Measurements from ENCODE around the gene PTPRG.

PTPRG gene

GRCh38 chr3:61618231-61618630, 56.9 kb downstream of the PTPRG start:
- no peak for DNase-seq (ENCODE audit: low read depth in 2 of 2)

- DNase-seq (ENCODE audit: low read depth in 2 of 2) = no peak
These were observed 57.5 kb downstream of the PTPRG start for GRCh38 chr3:61618871-61619270.

- no peak for DNase-seq (ENCODE audit: low read depth in 2 of 2)
These were observed 58.7 kb downstream of the PTPRG start for GRCh38 chr3:61620073-61620472.

- DNase-seq (ENCODE audit: low read depth in 2 of 2) = no peak
These were observed 62.9 kb downstream of the PTPRG start for GRCh38 chr3:61624300-61624699.

GRCh38 chr3:61625429-61625828, 64.1 kb downstream of the PTPRG start:
- no peak for DNase-seq (ENCODE audit: low read depth in 2 of 2)

- no peak for DNase-seq (ENCODE audit: low read depth in 2 of 2)
These were observed 65.1 kb downstream of the PTPRG start for GRCh38 chr3:61626484-61626883.

GRCh38 chr3:61627768-61628185, 66.4 kb downstream of the PTPRG start:
- no peak for DNase-seq (ENCODE audit: low read depth in 2 of 2)

GRCh38 chr3:61628636-61629035, 67.3 kb downstream of the PTPRG start:
- no peak for DNase-seq (ENCODE audit: low read depth in 2 of 2)

GRCh38 chr3:61629442-61629841, 68.1 kb downstream of the PTPRG start:
- no peak for DNase-seq (ENCODE audit: low read depth in 2 of 2)

GRCh38 chr3:61631108-61631769, 69.9 kb downstream of the PTPRG start:
- DNase-seq (ENCODE audit: low read depth in 2 of 2) = no peak

GRCh38 chr3:61632568-61633175, 71.3 kb downstream of the PTPRG start:
- DNase-seq (ENCODE audit: low read depth in 2 of 2) = no peak

- DNase-seq (ENCODE audit: low read depth in 2 of 2) = no peak
These were observed 73.3 kb downstream of the PTPRG start for GRCh38 chr3:61634678-61635077.

GRCh38 chr3:61637088-61638051, 76.0 kb downstream of the PTPRG start:
- no peak for DNase-seq (ENCODE audit: low read depth in 2 of 2)

GRCh38 chr3:61638741-61639140, 77.4 kb downstream of the PTPRG start:
- no peak for DNase-seq (ENCODE audit: low read depth in 2 of 2)

- DNase-seq (ENCODE audit: low read depth in 2 of 2) = no peak
These were observed 78.6 kb downstream of the PTPRG start for GRCh38 chr3:61639991-61640390.

- no peak for DNase-seq (ENCODE audit: low read depth in 2 of 2)
These were observed 83.8 kb downstream of the PTPRG start for GRCh38 chr3:61645148-61645547.

- DNase-seq (ENCODE audit: low read depth in 2 of 2) = no peak
These were observed 85.0 kb downstream of the PTPRG start for GRCh38 chr3:61646360-61646759.

GRCh38 chr3:61646851-61647525, 85.6 kb downstream of the PTPRG start:
- DNase-seq (ENCODE audit: low read depth in 2 of 2) = no peak

GRCh38 chr3:61648481-61648880, 87.1 kb downstream of the PTPRG start:
- no peak for DNase-seq (ENCODE audit: low read depth in 2 of 2)

GRCh38 chr3:61649381-61650170, 88.2 kb downstream of the PTPRG start:
- DNase-seq (ENCODE audit: low read depth in 2 of 2) = no peak

- no peak for DNase-seq (ENCODE audit: low read depth in 2 of 2)
These were observed 88.9 kb downstream of the PTPRG start for GRCh38 chr3:61650276-61650675.

Data from stimulated activated CD8-positive, alpha-beta memory T cell treated with anti-CD3 and anti-CD28 coated beads, Interleukin-15, amount 100 ng/mL, for 48 hours (primary cell).